HG02885 (cell line): Measurements from ENCODE around the gene OR51B5.
A peak's percentile ranks its signal among the peaks of the same experiment; 100 is the strongest.
"Not testable (repeated sequence)": the region's sequence is repeated elsewhere in the genome, so short reads cannot be mapped to it uniquely, and the experiment has no call there.

Source experiments
- ATAC-seq: cut with Tn5 transposase; IDR thresholded peaks from one replicate; pipeline ENCODE4 v1.9.1; 2021; ENCODE audit warnings: mild to moderate bottlenecking; ENCODE audit not compliant: unreplicated experiment, poor library complexity

Gene OR51B5

GRCh38 chr11:5343474-5344335 is at the start of gene OR51B5:
Gene OR51B5, minus strand, starts transcription at chr11:5343524. Its CDS starts 0 bp downstream, at chr11:5343524.
- ATAC-seq, result no peak

GRCh38 chr11:5390210-5390609 is 46.9 kb upstream of the OR51B5 start:
- ATAC-seq, result no peak

GRCh38 chr11:5384335-5384734 is 41.0 kb upstream of the OR51B5 start:
- no peak for ATAC-seq

- ATAC-seq, result no peak
These were observed 40.3 kb upstream of the OR51B5 start, which contains the start of gene OR51M1 for GRCh38 chr11:5383576-5383975. Gene OR51M1, plus strand, starts transcription at chr11:5383812. Its CDS starts 5,587 bp downstream, at chr11:5389399.

GRCh38 chr11:5380740-5381342 is 37.5 kb upstream of the OR51B5 start:
- ATAC-seq, result peak; percentile 98

GRCh38 chr11:5369789-5370188 is 26.5 kb upstream of the OR51B5 start:
- ATAC-seq, result no peak

- no peak for ATAC-seq
These were observed 25.2 kb upstream of the OR51B5 start for GRCh38 chr11:5368502-5369043.

GRCh38 chr11:5367448-5368074 is 24.2 kb upstream of the OR51B5 start:
- ATAC-seq, result no peak

- ATAC-seq, result no peak
These were observed 23.5 kb upstream of the OR51B5 start for GRCh38 chr11:5366856-5367255.

GRCh38 chr11:5366365-5366764 is 23.0 kb upstream of the OR51B5 start:
- not testable (repeated sequence) for ATAC-seq

- no peak for ATAC-seq
These were observed 20.9 kb upstream of the OR51B5 start for GRCh38 chr11:5364214-5364613.

GRCh38 chr11:5363679-5364078 is 20.4 kb upstream of the OR51B5 start:
- no peak for ATAC-seq

- no peak for ATAC-seq
These were observed 18.8 kb upstream of the OR51B5 start for GRCh38 chr11:5362017-5362625.

- not testable (repeated sequence) for ATAC-seq
These were observed 12.7 kb upstream of the OR51B5 start for GRCh38 chr11:5356031-5356430.

GRCh38 chr11:5351208-5351607 is 7.9 kb upstream of the OR51B5 start, which contains the start of gene OR51B6:
Gene OR51B6, plus strand, starts transcription at chr11:5351508. Its CDS starts 0 bp downstream, at chr11:5351508.
- ATAC-seq, result no peak

- no peak for ATAC-seq
These were observed 6.2 kb upstream of the OR51B5 start for GRCh38 chr11:5349550-5349949.

GRCh38 chr11:5348551-5349194 is 5.3 kb upstream of the OR51B5 start:
- ATAC-seq, result no peak

GRCh38 chr11:5345831-5346230 is 2.5 kb upstream of the OR51B5 start:
- ATAC-seq, result no peak

- ATAC-seq, result no peak
These were observed 3.5 kb downstream of the OR51B5 start for GRCh38 chr11:5339771-5340322.

GRCh38 chr11:5337253-5337652 is 6.1 kb downstream of the OR51B5 start:
- not testable (repeated sequence) for ATAC-seq
